ENCODE data around the gene IMPACT.

- TF ChIP-seq CTCF (IDR thresholded peaks at IDR 0.05) (no peak), POLR2A (IDR thresholded peaks at IDR 0.05) (no peak)
Measured at GRCh38 chr18:24461996-24462395, 35.5 kb downstream of the IMPACT start.
